Endothelial cell of umbilical vein (primary cell): ENCODE measurements around the gene SLC9B1. TPM values are rescaled to one million over a fixed set of nuclear protein-coding genes. Genes with fewer than 3 reads are reported as not detected.

ENCODE experiments used
- BruUV-seq: library from RNA; stranded (reverse); fragments of 400-500 nt; replicated peaks from 2 replicates; lab custom pipeline; 2021; lab: Mats Ljungman, UMichigan
- CTCF ChIA-PET: fragments of 300-600, 350-600 bp; sonication (Branson Sonifier 250); formaldehyde crosslinking; loops from one replicate; lab custom pipeline; 2021; ENCODE audit warnings: antibody characterized with exemption, inconsistent platforms; lab: Charles Lee
- POLR2A ChIA-PET: fragments of 300-600, 350-600 bp; sonication (Branson Sonifier 250); formaldehyde crosslinking; loops from one replicate; lab custom pipeline; 2021; ENCODE audit warnings: antibody characterized with exemption, inconsistent platforms; lab: Charles Lee
- DNase-seq: peaks from one replicate; pipeline ENCODE4 v3.0.0-alpha.2; 2011; ENCODE audit warnings: low read depth, low spot score
- FAIRE-seq: peaks from 2 replicates; lab custom pipeline; 2011; peaks lifted over from hg19 to GRCh38; lab: Jason Lieb, UNC
- H2AFZ ChIP-seq: 2 replicates; pipeline ENCODE4 v1.6.0; 2012; ENCODE audit warnings: low read depth, low read length, control low read depth, inconsistent platforms
- H3K27ac ChIP-seq: 2 replicates; pipeline ENCODE4 v1.5.1; 2011; ENCODE audit warnings: low read depth, mild to moderate bottlenecking, control low read depth, low read length, moderate library complexity; ENCODE audit not compliant: insufficient read depth
- H3K27me3 ChIP-seq, 2 experiments: 2 replicates each; pipeline versions ENCODE4 v1.6.0 to v1.6.1; 2011; ENCODE audit warnings: low read length in 2 of 2, mixed read lengths in 1 of 2; ENCODE audit not compliant: control insufficient read depth in 2 of 2, insufficient read depth in 2 of 2
- H3K36me3 ChIP-seq, 2 experiments: 2 replicates in 1 of 2; 3 replicates in 1 of 2; pipeline ENCODE4 v1.5.1; 2011; ENCODE audit warnings: low read length in 2 of 2, mild to moderate bottlenecking in 1 of 2, moderate library complexity in 1 of 2; ENCODE audit not compliant: control insufficient read depth in 2 of 2, insufficient read depth in 2 of 2; ENCODE audit errors: extremely low read depth in 1 of 2
- H3K4me1 ChIP-seq: 3 replicates; pipeline ENCODE4 v1.5.1; 2011; ENCODE audit warnings: mild to moderate bottlenecking, low read length; ENCODE audit not compliant: control insufficient read depth, insufficient read depth; ENCODE audit errors: extremely low read depth
- H3K4me2 ChIP-seq: 2 replicates; pipeline ENCODE4 v1.6.1; 2011; ENCODE audit warnings: low read length, control low read depth, mixed read lengths; ENCODE audit not compliant: insufficient read depth
- H3K4me3 ChIP-seq, 3 experiments: fragments of 200-600 bp in 1 of 3; sonication (generic), shearing (Covaris generic) in 1 of 3; replicated peaks in 1 of 3; 2 replicates each; pipeline ENCODE4 v1.5.1; 2011 to 2016; ENCODE audit warnings: control low read depth in 3 of 3, low read length in 3 of 3, mild to moderate bottlenecking in 2 of 3, inconsistent platforms in 1 of 3, low read depth in 1 of 3, moderate library complexity in 1 of 3; ENCODE audit not compliant: insufficient read depth in 1 of 3
- H3K79me2 ChIP-seq: 2 replicates; pipeline ENCODE4 v1.6.0; 2012; ENCODE audit warnings: low read length, inconsistent platforms; ENCODE audit not compliant: control insufficient read depth, insufficient read depth
- H3K9ac ChIP-seq: replicated peaks from 2 replicates; pipeline ENCODE3; 2011; ENCODE audit warnings: low read length, control low read depth; ENCODE audit not compliant: insufficient read depth; ENCODE audit errors: extremely low read depth
- H3K9me1 ChIP-seq: replicated peaks from 3 replicates; pipeline ENCODE4 v1.6.0; 2011; ENCODE audit warnings: mild to moderate bottlenecking, low read length; ENCODE audit not compliant: control insufficient read depth, insufficient read depth; ENCODE audit errors: extremely low read depth
- H3K9me3 ChIP-seq: replicated peaks from 2 replicates; pipeline ENCODE4 v1.5.1; 2012; ENCODE audit warnings: low read length, inconsistent platforms; ENCODE audit not compliant: control insufficient read depth, insufficient read depth
- H4K20me1 ChIP-seq: replicated peaks from 2 replicates; pipeline ENCODE3; 2011; ENCODE audit warnings: mild to moderate bottlenecking, low read length; ENCODE audit not compliant: control insufficient read depth, insufficient read depth; ENCODE audit errors: extremely low read depth
- EZH2 ChIP-seq: IDR thresholded peaks from 2 replicates; pipeline ENCODE4 v1.6.1; 2012; ENCODE audit warnings: borderline replicate concordance, low read depth, mild to moderate bottlenecking, moderate library complexity, low read length, inconsistent platforms; ENCODE audit not compliant: severe bottlenecking
- FOS ChIP-seq: IDR thresholded peaks from 2 replicates; pipeline ENCODE4 v1.6.1; 2011; ENCODE audit warnings: mild to moderate bottlenecking, low read length, moderate library complexity, borderline replicate concordance; ENCODE audit not compliant: insufficient read depth
- GATA2 ChIP-seq: IDR thresholded peaks from 2 replicates; pipeline ENCODE4 v1.7.0; 2011; ENCODE audit warnings: low read depth, mild to moderate bottlenecking, moderate library complexity, mixed read lengths, low read length; ENCODE audit not compliant: insufficient read length, insufficient read depth
- JUN ChIP-seq: IDR thresholded peaks from 2 replicates; pipeline ENCODE4 v1.6.1; 2011; ENCODE audit warnings: borderline replicate concordance, low read depth; ENCODE audit not compliant: insufficient read length, insufficient read depth
- MYC ChIP-seq: IDR thresholded peaks from one replicate; pipeline ENCODE4 v1.6.1; 2011; ENCODE audit warnings: mild to moderate bottlenecking, low read depth, low read length
- POLR2A ChIP-seq: IDR thresholded peaks from 2 replicates; pipeline ENCODE4 v1.6.1; 2012; ENCODE audit warnings: low read depth, mild to moderate bottlenecking, control low read depth, low read length
- POLR2AphosphoS5 ChIP-seq: IDR thresholded peaks from 2 replicates; pipeline ENCODE4 v1.6.1; 2012; ENCODE audit warnings: low read depth, mild to moderate bottlenecking, control low read depth, low read length, moderate library complexity; ENCODE audit not compliant: insufficient read depth
- dilution Hi-C: fragments of 300-500 bp; cut with MboI; formaldehyde crosslinking; loops from one replicate; pipeline ENCODE4 v1.15.0; 2019; ENCODE audit warnings: low sequenced_read_pairs; ENCODE audit not compliant: extremely low pct_ligation_motif_present
- intact Hi-C: fragments of 100-400 bp; cut with micrococcal nuclease; formaldehyde crosslinking; loops from one replicate; pipeline ENCODE4 v1.10.0; 2022
- polyA plus RNA-seq, 4 experiments: library from polyadenylated mRNA; depleted of rRNA in 3 of 4; stranded (reverse) in 3 of 4; unstranded in 1 of 4; fragments of >200 nt; gene quantifications; 2 replicates each; pipeline versions ENCODE4 v1.2.1 to v1.2.3, GENCODE V29; 2011 to 2012; ENCODE audit warnings: missing spikeins in 1 of 4
- total RNA-seq: library from RNA; stranded (reverse); gene quantifications from 2 replicates; pipeline ENCODE4 v1.2.3, GENCODE V29; 2021
- TF ChIP-seq, protein P1 (sequence below): IDR thresholded peaks from 2 replicates; pipeline ENCODE4 v1.6.1; 2011; ENCODE audit not compliant: insufficient read depth, insufficient read length
- TF ChIP-seq, protein P2 (sequence below), 2 donors: IDR thresholded peaks; 1 replicate in 1 of 2; 2 replicates in 1 of 2; pipeline ENCODE4 v1.5.1; 2011; ENCODE audit warnings: low read length in 2 of 2, mild to moderate bottlenecking in 2 of 2, moderate library complexity in 2 of 2, control low read depth in 1 of 2, inconsistent platforms in 1 of 2, low read depth in 1 of 2; ENCODE audit not compliant: insufficient read depth in 1 of 2; ENCODE audit errors: extremely low read depth in 1 of 2

SLC9B1 gene
- total and polyA plus RNA-seq, 2 donors (not counting 3 experiments of a cell fraction or from before 2014, with no cell fraction given): 0.19 to 0.49 TPM

DNA sequence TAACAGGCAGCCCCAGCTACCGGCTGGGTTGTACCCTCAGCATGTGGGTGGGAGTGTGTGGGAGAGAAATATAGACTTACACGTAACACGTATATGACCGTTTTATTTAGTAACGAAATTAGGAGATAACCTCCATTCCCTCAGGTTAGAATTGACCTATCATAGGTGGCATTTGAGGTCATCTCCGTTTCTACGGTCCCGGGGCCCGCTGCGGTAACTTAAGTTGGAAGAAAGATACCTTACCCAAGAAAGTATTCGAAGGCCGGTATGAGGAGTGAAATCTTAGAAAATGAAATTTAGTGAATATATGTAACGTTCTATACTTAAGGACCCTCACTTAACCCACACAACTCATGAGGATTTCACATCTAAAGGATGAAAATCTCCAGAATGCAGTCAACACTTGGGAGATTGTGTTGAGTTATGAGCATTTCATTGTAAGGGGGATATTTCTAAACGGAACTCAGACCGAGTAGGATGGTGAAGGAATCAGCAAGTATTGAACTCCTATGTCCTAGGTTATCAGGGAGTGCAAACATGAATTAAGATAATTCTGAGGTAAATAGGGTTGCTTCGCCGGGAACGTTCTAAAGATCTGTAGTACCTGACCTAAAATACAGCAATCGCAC lies 149.8 kb downstream of the SLC9B1 start:
- Histone ChIP-seq H3K36me3 (no peaks in the 10 kb centered on the region), H3K4me1 (peaks cover 25% of the 10 kb centered on the region), H3K4me3 (peak overlapping the region; percentile 43 to 88 (median 78)), H3K79me2 (peaks cover 26% of the 10 kb centered on the region), H3K9me3 (no peaks in the 10 kb centered on the region), H2AFZ (peak overlapping the region; percentile 73), H3K9me1 (no peaks in the 10 kb centered on the region), H3K27me3 (no peaks in the 10 kb centered on the region), H3K9ac (peak overlapping the region; percentile 84), H4K20me1 (no peaks in the 10 kb centered on the region), H3K27ac (peak overlapping the region; percentile 76), H3K4me2 (peak overlapping the region; percentile 89)
- peak; percentile 33 for FAIRE-seq
- CTCF ChIA-PET: interaction anchor here (0.9 to 1.8 kb wide), 4 partner anchors 8 to 250 kb away, joined by 3 to 13 read pairs (median 6); no protein-coding TSS in a partner anchor
- no peak for DNase-seq
- TSS peak; percentile 55 for BruUV-seq
- intact Hi-C loops: loop anchor here (1.0 to 5.0 kb wide), 9 partner anchors 41 to 732 kb away; partner anchors contain the start of genes BDH2, MANBA, NFKB1 and SLC9B1
- dilution Hi-C loops: no loop called here
- TF ChIP-seq EZH2 (no peak), FOS (no peak), POLR2AphosphoS5 (no peak), MYC (no peak), GATA2 (no peak), JUN (no peak), POLR2A (no peak)
- TF ChIP-seq, protein P1, sequence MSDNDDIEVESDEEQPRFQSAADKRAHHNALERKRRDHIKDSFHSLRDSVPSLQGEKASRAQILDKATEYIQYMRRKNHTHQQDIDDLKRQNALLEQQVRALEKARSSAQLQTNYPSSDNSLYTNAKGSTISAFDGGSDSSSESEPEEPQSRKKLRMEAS: no peak
- TF ChIP-seq, protein P2, sequence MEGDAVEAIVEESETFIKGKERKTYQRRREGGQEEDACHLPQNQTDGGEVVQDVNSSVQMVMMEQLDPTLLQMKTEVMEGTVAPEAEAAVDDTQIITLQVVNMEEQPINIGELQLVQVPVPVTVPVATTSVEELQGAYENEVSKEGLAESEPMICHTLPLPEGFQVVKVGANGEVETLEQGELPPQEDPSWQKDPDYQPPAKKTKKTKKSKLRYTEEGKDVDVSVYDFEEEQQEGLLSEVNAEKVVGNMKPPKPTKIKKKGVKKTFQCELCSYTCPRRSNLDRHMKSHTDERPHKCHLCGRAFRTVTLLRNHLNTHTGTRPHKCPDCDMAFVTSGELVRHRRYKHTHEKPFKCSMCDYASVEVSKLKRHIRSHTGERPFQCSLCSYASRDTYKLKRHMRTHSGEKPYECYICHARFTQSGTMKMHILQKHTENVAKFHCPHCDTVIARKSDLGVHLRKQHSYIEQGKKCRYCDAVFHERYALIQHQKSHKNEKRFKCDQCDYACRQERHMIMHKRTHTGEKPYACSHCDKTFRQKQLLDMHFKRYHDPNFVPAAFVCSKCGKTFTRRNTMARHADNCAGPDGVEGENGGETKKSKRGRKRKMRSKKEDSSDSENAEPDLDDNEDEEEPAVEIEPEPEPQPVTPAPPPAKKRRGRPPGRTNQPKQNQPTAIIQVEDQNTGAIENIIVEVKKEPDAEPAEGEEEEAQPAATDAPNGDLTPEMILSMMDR (IDR thresholded peaks at IDR 0.05; ENCODE audit: extremely low read depth in 1 of 2, insufficient read depth in 1 of 2, low read depth in 1 of 2, low read length in 2 of 2): no peak
- POLR2A ChIA-PET: interaction anchor here (1.2 to 2.5 kb wide), 2 partner anchors 42 to 249 kb away, joined by 3 to 35 read pairs; partner anchors contain the start of gene UBE2D3
